OCI-LY1 (cell line): ENCODE measurements around the gene PAK5.

Source experiments
- EZH2 ChIP-seq: fragments of 200-600 bp; sonication (generic), shearing (Covaris generic); IDR thresholded peaks from 2 replicates; pipeline ENCODE4 v1.8.0; 2017; ENCODE audit warnings: borderline replicate concordance, mixed run types, mild to moderate bottlenecking, antibody characterized with exemption, low read length, moderate library complexity, mixed read lengths
- TF ChIP-seq, protein P1 (sequence below): fragments of 200-600 bp; sonication (generic), shearing (Covaris generic); IDR thresholded peaks from 2 replicates; pipeline ENCODE4 v1.5.1; 2017; ENCODE audit warnings: mild to moderate bottlenecking, antibody characterized with exemption, low read length, moderate library complexity, mixed read lengths

DNA sequence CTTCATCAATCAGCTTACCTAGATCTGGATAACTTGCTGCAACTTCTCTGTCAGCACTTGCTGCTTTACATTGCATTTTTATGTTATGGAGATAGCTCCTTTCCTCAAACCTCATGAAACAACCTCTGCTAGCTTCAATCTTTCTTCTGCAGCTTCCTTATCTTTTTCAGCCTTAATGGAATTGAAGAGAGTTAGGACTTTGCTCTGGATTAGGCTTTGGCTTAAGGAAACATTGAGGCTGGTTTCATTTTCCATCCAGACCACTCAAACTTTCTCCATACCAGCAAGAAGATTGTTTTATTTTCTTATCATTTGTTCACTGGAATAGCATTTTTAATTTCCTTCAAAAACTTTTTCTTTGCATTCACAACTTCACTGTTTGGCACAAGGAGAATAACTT lies 48.8 kb upstream of the PAK5 start:
- TF ChIP-seq, protein P1, sequence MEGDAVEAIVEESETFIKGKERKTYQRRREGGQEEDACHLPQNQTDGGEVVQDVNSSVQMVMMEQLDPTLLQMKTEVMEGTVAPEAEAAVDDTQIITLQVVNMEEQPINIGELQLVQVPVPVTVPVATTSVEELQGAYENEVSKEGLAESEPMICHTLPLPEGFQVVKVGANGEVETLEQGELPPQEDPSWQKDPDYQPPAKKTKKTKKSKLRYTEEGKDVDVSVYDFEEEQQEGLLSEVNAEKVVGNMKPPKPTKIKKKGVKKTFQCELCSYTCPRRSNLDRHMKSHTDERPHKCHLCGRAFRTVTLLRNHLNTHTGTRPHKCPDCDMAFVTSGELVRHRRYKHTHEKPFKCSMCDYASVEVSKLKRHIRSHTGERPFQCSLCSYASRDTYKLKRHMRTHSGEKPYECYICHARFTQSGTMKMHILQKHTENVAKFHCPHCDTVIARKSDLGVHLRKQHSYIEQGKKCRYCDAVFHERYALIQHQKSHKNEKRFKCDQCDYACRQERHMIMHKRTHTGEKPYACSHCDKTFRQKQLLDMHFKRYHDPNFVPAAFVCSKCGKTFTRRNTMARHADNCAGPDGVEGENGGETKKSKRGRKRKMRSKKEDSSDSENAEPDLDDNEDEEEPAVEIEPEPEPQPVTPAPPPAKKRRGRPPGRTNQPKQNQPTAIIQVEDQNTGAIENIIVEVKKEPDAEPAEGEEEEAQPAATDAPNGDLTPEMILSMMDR = no peak
- no peak for TF ChIP-seq EZH2
